T-helper 22 cell (primary cell): ENCODE data around the gene MOSPD3.
"Not testable (repeated sequence)": the region's sequence is repeated elsewhere in the genome, so short reads cannot be mapped to it uniquely, and the experiment has no call there.

ENCODE experiments used
- DNase-seq: peaks from one replicate; pipeline ENCODE4 v3.0.0-alpha.2; 2020; ENCODE audit warnings: low read depth

The MOSPD3 gene

DNA sequence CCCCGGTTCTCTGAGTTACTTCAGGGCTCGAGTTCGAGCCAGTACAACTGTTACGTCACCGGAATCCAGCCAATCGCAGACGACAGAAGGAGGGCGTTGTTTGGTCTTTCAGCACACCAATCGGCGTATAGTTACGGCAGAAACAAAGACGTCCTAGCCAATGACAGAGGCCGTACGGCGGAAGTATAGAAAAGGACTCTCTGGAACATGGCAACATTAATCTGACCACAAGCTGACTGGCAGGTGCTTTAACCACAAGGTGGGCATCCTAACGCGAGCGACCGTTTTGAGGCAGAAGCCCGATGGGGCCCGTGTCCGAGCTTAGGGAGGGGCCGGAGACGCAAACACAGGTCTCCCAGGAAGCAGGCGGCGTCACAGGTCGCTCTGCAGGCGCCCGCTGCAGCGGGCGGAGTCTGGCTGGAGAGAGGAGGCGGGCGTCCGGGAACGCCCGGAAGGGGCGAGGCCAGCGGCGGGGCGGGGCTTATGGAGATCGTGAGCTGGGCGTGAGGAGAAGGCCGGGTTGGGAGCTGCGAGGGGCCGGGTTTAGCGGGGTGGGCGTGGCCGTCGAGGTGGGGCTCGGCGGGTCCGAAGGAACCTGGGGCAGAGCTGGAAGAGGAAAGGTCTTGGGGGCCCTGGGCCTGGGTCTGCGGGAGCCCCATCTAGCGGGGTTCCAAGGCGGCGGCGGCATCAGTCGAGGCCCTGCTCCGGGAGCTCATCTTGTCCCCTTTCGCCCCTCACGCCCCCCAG, at the start of gene MOSPD3:
Gene MOSPD3, plus strand, starts transcription at position 558 of the 747 bp plus-strand sequence. CDS start 252 bp downstream, outside the sequence.
- peak; percentile 94 for DNase-seq

- DNase-seq, result no peak
These were observed 49.2 kb upstream of the MOSPD3 start for GRCh38 chr7:100563100-100563564.

GRCh38 chr7:100563809-100564400, 48.4 kb upstream of the MOSPD3 start:
- peak; percentile 53 for DNase-seq

- not testable (repeated sequence) for DNase-seq
These were observed 47.9 kb upstream of the MOSPD3 start for GRCh38 chr7:100564405-100564804.

GRCh38 chr7:100565133-100565571, 47.2 kb upstream of the MOSPD3 start:
- no peak for DNase-seq

- DNase-seq, result no peak
These were observed 46.3 kb upstream of the MOSPD3 start for GRCh38 chr7:100566018-100566531.

- no peak for DNase-seq
These were observed 45.2 kb upstream of the MOSPD3 start for GRCh38 chr7:100567031-100567730.

GRCh38 chr7:100567751-100568175, 44.6 kb upstream of the MOSPD3 start:
- no peak for DNase-seq

GRCh38 chr7:100568176-100568895, 44.0 kb upstream of the MOSPD3 start:
- DNase-seq, result no peak

DNA sequence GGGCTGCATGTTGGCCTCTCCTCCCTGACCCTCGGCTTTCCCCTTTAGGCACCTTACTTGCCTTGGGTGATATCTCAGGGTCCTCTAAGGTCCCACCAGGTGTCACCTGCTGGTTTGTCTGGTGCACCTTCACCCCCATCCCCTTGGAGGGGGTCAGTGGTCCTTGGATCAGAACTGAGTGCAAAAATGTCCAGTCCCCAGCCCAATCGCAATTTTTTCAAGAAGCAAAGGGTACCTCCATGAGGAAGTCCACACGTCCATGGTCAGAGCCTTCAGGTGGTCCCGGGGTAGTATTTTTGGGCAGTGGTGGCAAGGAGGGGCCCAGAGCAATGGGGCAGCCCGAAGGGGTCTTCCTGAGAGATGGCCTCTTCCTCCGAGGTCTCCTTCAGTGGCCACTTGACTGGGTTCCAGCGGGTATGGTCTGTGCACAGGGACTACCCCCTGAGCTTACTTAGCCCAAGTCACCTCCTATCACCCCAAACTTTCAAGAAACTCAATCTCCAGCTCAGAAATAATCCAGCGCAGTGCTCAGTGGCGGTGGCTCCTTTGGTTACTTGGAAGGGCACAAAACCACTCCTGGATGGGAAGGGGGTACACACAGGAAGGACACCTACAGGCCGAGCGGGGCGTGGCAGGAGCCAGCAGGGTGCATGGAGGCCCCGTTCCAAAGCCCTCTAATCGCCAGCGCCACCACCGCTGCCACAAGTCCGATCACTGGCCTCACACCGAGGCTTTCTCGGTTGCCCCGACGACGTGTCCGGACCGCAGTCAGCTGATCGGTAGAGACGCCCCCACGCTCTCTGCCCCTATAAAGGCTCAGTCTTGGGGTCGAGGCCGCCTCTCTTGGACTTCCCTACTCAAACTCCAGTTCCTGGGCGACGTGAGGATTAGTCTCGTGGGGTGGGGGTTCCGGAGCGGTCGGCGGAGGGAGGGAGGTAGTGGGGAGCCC, 43.2 kb upstream of the MOSPD3 start:
- peak; percentile 38 for DNase-seq

DNA sequence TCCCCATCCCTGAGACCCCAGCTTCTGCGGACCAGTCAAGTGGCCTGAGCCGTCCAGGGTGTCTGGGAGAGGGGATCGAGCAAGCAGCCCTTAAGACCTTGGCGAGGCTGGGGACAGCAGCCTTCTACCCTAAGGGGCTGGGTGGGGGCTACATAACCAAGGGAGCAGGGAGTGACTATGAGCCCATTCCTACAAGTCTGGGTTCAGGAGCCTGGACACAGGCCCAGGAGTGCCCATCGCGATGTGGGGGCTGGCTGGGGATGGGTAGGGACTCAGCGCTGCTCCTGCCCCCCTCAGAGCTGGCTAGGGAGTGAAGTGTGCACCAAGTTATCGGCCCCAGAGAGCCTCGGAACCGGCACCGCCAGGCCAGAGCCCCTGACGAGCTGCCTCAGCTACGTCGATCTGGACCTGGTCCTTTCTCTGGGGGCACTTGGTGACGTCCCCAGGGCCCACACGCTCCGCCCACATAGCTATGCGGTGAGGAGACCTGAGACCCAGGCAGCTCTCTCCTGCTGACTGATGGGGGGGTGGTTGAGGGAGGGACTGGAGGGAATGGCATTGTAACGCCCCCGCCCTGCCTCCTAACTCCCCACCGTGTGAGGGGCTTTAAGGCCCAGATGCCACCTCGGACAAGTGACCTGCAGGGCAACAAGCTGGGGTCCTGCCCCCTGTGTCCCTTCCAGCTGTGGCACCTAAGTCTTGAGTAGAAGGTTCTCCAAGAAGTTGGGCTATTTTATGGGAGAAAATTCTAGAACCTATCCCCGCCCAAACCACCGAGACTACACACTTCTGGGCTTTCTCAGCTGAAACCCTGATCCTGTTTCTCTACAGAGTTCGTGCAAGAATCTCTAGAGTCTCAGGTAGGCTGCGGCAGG, 41.1 kb upstream of the MOSPD3 start:
- no peak for DNase-seq

GRCh38 chr7:100571829-100572116, 40.6 kb upstream of the MOSPD3 start:
- DNase-seq, result no peak

- no peak for DNase-seq
These were observed 39.9 kb upstream of the MOSPD3 start for GRCh38 chr7:100572281-100572948.

- DNase-seq, result no peak
These were observed 39.2 kb upstream of the MOSPD3 start for GRCh38 chr7:100572949-100573675.

DNA sequence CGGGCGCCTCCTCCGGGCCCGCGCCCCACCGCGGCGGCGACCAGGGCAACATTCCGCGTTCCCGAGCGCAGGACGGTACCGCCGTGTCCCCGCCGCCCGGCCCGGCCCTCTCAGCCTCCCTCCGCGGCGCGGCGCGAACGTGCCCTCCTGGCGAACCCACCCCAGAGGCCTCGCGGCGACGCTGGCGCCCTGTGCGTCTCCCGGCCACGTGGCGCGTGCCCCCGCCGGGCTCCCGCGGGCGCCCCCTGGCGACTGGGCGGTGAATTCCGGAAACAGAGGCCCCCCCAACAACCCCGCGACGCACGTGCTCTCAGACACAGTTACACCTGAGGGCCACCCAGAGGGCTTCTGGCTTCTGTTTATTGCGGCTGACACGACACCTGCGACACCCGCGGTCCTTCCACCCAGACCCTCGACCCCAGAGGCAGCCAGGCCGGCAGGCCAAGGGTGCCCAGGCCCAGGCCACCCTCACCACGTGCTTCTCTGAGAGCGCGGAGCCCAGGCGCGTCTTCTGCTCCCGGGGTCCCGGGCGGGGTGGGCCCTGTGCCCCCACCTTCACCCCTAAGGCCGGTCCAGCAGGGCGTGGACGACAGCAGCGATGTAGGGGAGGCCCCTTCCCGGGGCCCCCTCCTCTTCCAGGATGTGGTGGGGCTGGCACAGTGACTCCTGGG, 38.5 kb upstream of the MOSPD3 start, which contains the start of gene SAP25:
Gene SAP25, minus strand, starts transcription at position 210 of the 671 bp plus-strand sequence. Its CDS starts 158 bp downstream, at position 52.
- no peak for DNase-seq

- DNase-seq, result no peak
These were observed 37.8 kb upstream of the MOSPD3 start for GRCh38 chr7:100574362-100575205.

DNA sequence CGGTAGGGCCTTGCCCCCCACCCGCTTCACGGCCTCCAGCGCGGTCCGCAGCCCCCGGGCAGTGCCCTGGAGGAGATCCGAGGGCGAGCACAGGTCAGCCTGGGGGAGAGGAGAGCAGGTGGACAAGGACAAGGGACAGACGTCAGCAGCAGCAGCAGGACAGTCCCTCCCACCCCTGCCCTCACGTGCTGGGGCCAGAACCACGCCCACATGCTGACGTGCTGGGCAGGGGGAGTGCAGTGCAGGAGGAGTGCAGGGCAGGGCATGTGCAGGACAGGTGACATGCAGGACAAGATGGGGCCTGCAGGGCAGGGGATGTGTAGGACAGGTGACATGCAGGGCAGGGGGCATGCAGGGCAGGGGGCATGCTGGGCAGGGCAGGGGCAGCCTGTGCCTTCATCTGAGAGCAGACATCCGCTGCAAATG, 37.1 kb upstream of the MOSPD3 start:
- DNase-seq, result no peak
